Measurements from ENCODE around the gene STPG3. TPM values are rescaled to one million over a fixed set of nuclear protein-coding genes. Genes with fewer than 3 reads are reported as not detected.
A peak's percentile ranks its signal among the peaks of the same experiment; 100 is the strongest.

The STPG3 gene
- total and polyA plus RNA-seq, 2 of the 13 experiments (the other 11 are each of a cell fraction or from before 2014, with no cell fraction given): not detected

DNA sequence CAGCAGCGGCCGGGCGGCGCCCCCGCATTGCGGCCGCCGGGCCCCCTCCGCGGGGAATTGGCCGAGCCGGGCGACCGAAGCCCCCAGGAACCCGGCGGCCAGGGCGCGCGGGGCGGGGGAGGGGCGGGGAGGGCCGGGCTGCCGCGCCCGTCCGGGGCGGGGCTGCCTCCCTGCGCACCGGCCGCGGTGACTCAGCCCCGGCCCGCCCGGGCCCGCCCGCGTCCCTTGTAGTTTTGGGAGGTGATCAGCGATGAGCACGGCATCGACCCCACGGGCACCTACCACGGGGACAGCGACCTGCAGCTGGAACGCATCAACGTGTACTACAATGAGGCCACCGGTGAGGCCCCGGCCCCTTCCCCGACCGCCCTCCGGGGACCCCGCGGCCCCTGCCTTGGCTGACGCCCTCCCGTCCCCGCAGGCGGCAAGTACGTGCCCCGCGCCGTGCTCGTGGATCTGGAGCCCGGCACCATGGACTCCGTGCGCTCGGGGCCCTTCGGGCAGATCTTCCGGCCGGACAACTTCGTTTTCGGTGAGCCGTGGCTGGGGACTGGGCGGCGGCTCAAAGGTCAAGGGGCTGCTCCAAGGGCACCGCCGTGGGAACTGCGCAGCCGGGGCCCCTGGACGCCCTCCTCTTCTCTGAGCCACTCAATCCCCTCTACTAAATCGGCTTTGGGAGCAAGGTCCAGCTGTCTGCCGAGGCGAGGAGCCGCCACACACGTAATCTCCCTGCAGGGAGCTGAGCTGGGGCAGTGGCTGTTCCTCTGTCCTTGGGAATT, 9.4 kb upstream of the STPG3 start (continued):
- TF ChIP-seq, protein P1, sequence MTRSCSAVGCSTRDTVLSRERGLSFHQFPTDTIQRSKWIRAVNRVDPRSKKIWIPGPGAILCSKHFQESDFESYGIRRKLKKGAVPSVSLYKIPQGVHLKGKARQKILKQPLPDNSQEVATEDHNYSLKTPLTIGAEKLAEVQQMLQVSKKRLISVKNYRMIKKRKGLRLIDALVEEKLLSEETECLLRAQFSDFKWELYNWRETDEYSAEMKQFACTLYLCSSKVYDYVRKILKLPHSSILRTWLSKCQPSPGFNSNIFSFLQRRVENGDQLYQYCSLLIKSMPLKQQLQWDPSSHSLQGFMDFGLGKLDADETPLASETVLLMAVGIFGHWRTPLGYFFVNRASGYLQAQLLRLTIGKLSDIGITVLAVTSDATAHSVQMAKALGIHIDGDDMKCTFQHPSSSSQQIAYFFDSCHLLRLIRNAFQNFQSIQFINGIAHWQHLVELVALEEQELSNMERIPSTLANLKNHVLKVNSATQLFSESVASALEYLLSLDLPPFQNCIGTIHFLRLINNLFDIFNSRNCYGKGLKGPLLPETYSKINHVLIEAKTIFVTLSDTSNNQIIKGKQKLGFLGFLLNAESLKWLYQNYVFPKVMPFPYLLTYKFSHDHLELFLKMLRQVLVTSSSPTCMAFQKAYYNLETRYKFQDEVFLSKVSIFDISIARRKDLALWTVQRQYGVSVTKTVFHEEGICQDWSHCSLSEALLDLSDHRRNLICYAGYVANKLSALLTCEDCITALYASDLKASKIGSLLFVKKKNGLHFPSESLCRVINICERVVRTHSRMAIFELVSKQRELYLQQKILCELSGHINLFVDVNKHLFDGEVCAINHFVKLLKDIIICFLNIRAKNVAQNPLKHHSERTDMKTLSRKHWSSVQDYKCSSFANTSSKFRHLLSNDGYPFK (CRISPR knock-in tag; IDR thresholded peaks at IDR 0.05; ENCODE audit: borderline replicate concordance): no peak
- TF ChIP-seq LCORL (IDR thresholded peaks at IDR 0.05): no peak
- TF ChIP-seq LCORL (CRISPR knock-in tag; IDR thresholded peaks at IDR 0.05): peak; percentile 91
- TF ChIP-seq KLF15 (CRISPR knock-in tag; IDR thresholded peaks at IDR 0.05; ENCODE audit: borderline replicate concordance): 0 out of 2 replicates have a peak, but pooled peaks have one; percentile 52
- TF ChIP-seq, protein P2, sequence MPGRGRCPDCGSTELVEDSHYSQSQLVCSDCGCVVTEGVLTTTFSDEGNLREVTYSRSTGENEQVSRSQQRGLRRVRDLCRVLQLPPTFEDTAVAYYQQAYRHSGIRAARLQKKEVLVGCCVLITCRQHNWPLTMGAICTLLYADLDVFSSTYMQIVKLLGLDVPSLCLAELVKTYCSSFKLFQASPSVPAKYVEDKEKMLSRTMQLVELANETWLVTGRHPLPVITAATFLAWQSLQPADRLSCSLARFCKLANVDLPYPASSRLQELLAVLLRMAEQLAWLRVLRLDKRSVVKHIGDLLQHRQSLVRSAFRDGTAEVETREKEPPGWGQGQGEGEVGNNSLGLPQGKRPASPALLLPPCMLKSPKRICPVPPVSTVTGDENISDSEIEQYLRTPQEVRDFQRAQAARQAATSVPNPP (CRISPR knock-in tag; IDR thresholded peaks at IDR 0.05): no peak
- TF ChIP-seq MTF1 (CRISPR knock-in tag; IDR thresholded peaks at IDR 0.05): no peak
- TF ChIP-seq DMAP1 (CRISPR knock-in tag; IDR thresholded peaks at IDR 0.05): no peak
- TF ChIP-seq AKAP8 (CRISPR knock-in tag; IDR thresholded peaks at IDR 0.05): no peak
- TF ChIP-seq MEIS2 (CRISPR knock-in tag; IDR thresholded peaks at IDR 0.05): peak; percentile 67
- TF ChIP-seq ELF1 (CRISPR knock-in tag; IDR thresholded peaks at IDR 0.05): no peak
- TF ChIP-seq ZNF432 (CRISPR knock-in tag; IDR thresholded peaks at IDR 0.05; ENCODE audit: borderline replicate concordance): no peak
- TF ChIP-seq SCMH1 (CRISPR knock-in tag; IDR thresholded peaks at IDR 0.05; ENCODE audit: borderline replicate concordance): no peak
- no peak for TF ChIP-seq ZNF12 (CRISPR knock-in tag; IDR thresholded peaks at IDR 0.05)
- no peak for TF ChIP-seq CHD4 (IDR thresholded peaks at IDR 0.05; ENCODE audit: borderline replicate concordance, low read length)
- no peak for TF ChIP-seq ZNF18 (CRISPR knock-in tag; IDR thresholded peaks at IDR 0.05; ENCODE audit: insufficient replicate concordance)
- TF ChIP-seq NR2F6 (IDR thresholded peaks at IDR 0.05): peak; percentile 72
- peak; percentile 66 for TF ChIP-seq NR2F6 (CRISPR knock-in tag; IDR thresholded peaks at IDR 0.05)
- TF ChIP-seq FOXC1 (CRISPR knock-in tag; IDR thresholded peaks at IDR 0.05; ENCODE audit: borderline replicate concordance): no peak
- TF ChIP-seq NFKB2 (CRISPR knock-in tag; IDR thresholded peaks at IDR 0.05; ENCODE audit: borderline replicate concordance): peak; percentile 67; the same call in 1 of the 2 replicates
- TF ChIP-seq, protein P3, sequence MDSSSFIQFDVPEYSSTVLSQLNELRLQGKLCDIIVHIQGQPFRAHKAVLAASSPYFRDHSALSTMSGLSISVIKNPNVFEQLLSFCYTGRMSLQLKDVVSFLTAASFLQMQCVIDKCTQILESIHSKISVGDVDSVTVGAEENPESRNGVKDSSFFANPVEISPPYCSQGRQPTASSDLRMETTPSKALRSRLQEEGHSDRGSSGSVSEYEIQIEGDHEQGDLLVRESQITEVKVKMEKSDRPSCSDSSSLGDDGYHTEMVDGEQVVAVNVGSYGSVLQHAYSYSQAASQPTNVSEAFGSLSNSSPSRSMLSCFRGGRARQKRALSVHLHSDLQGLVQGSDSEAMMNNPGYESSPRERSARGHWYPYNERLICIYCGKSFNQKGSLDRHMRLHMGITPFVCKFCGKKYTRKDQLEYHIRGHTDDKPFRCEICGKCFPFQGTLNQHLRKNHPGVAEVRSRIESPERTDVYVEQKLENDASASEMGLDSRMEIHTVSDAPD (CRISPR knock-in tag; IDR thresholded peaks at IDR 0.05): 0 out of 2 replicates have a peak, but pooled peaks have one; percentile 60
- TF ChIP-seq, protein P4, sequence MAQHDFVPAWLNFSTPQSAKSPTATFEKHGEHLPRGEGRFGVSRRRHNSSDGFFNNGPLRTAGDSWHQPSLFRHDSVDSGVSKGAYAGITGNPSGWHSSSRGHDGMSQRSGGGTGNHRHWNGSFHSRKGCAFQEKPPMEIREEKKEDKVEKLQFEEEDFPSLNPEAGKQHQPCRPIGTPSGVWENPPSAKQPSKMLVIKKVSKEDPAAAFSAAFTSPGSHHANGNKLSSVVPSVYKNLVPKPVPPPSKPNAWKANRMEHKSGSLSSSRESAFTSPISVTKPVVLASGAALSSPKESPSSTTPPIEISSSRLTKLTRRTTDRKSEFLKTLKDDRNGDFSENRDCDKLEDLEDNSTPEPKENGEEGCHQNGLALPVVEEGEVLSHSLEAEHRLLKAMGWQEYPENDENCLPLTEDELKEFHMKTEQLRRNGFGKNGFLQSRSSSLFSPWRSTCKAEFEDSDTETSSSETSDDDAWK (CRISPR knock-in tag; IDR thresholded peaks at IDR 0.05): no peak
- TF ChIP-seq PHF8 (CRISPR knock-in tag; IDR thresholded peaks at IDR 0.05): no peak
- no peak for TF ChIP-seq ZNF550 (CRISPR knock-in tag; IDR thresholded peaks at IDR 0.05; ENCODE audit: borderline replicate concordance)

All from HepG2 (cell line).